GM18861 (cell line): ENCODE results near the gene SLC37A3.
"Not testable (repeated sequence)": the region's sequence is repeated elsewhere in the genome, so short reads cannot be mapped to it uniquely, and the experiment has no call there.

Source experiments
- ATAC-seq: cut with Tn5 transposase; IDR thresholded peaks from one replicate; pipeline ENCODE4 v1.9.1; 2021; ENCODE audit not compliant: unreplicated experiment

SLC37A3 gene

DNA sequence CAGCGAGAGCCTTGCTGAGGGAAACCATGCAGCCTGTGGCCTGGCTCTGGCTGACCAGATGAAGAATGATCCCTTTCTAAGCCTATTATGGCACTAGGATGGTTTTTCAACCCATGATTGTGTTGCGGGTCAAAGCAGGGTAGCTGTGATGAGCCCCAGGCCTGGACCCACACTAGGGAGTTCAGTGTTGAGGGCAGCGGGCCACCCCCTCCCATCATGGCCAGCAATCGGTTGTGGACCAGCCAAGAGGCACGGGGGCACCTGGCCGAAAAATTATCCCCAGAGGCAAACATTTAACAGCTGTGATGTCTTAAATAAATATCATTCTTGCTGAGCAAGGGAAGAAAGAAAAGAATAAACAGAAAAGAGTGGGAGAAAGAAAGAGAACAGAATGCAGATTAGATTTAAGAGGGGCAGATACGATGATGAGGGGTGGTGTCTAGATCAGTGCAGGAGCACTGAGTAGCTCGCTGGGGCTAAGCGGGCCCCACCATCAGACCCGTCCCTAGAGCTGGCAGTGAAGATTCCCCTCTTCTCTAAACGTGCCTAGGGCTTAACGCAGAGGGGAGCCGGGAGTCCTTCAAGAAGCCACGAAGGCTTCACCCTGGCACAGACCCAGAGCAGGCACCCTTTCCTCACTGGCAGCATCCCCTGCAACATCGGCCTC lies 82.7 kb downstream of the SLC37A3 start:
- no peak for ATAC-seq

DNA sequence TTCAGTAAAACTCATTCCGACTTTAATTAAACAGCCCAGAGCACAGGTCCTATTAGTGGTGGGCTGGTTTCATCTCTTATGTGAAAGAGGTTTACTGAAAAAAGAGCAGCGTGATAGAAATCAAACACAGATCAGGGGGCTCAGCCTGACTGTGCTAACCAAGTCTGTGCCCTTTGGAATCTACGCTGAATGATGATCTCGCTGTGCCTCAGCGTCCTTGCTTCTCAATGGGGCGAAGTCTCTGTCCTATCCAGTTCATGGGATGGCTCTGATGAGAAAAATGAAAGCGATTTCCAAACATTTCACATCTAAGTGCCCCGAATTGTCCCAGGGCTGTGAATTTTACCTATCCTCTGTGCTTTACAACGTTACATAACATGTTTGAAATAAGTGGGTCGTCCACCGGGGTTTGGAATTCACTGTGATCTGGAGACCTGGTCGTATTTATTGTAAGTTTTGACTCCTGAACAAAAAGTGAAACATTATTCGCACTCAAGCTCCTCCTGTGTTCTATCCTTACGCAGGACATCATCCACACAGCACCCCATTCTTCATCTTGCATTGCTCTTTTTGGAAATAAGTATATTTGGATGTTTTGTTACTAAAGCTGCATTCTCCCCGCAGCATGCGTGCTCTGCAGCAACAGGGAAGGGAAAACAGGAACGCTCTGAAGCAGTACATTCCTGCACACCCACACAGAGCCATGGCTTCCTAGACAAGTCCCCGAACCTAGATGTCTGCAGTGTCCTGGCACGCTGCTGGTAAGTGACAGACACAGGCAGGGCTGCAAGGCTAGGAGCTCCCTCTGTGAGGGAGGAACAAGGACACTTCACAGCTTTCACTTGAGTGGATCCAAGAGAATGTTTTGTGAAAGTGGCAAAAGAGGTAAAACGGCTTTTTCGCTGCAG lies 83.5 kb downstream of the SLC37A3 start:
- no peak for ATAC-seq

DNA sequence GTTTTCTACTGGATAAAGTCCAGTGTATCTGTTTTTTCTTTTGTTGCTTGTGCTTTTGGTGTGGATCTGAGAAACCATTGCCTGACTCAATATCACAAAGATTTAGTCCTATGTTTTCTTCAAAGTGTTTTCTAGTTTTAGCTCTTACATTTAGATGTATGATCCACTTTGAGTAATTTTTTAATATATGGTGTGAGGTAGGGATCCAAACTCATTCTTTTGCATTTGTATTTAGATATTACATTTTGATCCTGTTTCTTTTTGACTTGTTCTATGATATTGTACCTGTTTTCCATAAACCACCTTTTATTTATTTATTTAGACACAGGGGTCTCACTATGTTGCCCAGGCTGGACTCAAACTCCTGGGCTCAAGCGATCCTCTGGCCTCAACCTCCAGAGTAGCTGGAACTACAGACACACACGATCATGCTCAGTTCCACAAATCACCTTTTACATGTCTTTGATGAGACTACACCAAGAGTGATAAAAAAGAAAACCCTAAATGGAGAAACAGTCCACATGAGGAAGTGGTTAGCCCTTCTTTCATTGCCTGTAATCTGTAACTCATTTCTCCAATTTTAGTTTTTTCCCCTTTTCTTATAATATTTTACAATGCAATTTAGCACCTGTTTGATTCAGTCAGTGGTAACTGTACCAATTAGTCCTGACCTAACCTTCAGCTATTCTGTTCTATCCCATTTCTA lies 86.0 kb downstream of the SLC37A3 start:
- no peak for ATAC-seq

DNA sequence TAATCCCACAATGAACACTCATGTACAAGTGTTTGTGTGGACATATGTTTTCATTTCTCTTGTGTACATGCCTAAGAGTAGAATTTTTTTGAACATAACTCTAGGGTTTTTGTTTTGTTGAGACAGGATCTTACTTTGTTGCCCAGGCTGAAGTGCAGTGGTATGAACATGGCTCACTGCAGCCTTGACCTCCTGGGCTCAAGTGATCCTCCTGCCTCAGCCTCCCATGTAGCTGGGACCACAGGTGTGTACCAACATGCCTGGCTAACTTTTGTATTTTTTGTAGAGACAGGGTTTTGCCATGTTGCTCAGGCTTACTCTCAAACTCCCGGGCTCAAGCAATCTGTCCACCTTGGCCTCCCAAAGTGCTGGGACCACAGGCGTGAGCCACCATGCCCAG lies 87.2 kb downstream of the SLC37A3 start:
- ATAC-seq, result not testable (repeated sequence)

GRCh38 chr7:140310337-140311002 lies 87.9 kb downstream of the SLC37A3 start:
- ATAC-seq, result no peak

GRCh38 chr7:140308060-140308459 lies 90.3 kb downstream of the SLC37A3 start:
- no peak for ATAC-seq

GRCh38 chr7:140304191-140304799 lies 94.0 kb downstream of the SLC37A3 start:
- no peak for ATAC-seq

GRCh38 chr7:140300243-140301136 lies 97.8 kb downstream of the SLC37A3 start:
- no peak for ATAC-seq

DNA sequence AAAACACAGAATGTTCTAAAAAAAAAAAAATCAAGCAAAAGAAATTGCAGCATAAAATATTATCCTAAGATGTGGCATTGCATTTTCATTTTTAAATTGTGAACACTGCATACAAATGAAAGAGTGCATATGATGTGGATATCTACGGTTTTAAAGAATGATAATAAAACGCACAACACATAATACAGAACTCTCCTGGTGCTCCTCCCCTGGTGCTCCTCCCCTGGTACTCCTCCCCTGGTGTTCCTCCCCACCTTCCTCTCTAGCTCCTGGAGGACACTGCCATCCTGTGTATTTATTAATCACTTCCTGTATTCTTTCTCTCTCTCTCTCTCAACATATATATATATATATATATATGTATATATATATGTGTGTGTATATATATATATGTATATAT lies 100.1 kb downstream of the SLC37A3 start:
- no peak for ATAC-seq

DNA sequence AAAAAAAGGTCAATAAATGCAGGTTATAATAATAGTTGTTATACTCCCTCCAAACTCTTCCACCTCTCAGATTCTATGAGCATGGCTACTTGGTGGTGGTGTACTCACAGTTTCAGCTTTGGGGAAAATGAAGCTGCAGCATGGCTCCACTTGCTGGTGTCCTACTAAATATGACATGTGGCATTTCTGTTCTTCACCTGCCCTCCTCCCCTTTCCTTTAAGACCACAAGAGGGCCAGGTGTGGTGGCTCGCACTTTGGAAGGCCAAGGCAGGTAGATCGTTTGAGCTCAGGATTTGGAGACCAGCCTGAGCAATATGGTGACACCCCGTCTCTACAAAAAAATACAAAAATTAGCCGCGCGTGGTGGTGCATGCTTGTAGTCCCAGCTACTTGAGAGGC lies 101.1 kb downstream of the SLC37A3 start:
- ATAC-seq, result no peak

DNA sequence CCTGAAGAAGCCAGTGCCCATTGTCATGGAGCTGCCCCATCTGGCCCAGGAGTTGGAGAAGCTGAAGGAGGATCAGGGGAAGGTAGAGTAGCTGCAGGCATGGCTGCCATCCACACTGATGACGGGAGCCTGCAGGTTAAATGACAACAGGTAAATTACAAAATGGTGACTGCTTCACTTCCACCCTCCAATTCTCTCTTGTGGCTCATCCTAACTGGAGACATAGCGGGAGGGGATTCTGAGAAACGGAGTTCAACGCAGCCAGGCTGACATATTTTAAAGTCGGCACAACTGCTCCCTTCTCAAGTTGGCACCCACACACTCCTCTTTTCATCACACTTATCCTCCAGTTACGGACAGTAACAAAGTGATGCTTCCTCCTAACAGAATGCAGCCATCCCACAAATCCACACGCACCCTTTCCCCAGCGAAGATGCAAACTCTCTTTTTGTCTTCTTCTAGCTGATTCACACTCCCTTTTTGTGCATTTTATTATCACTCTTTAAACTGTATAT lies 103.0 kb downstream of the SLC37A3 start:
- ATAC-seq, result no peak

- ATAC-seq, result no peak
Measured at GRCh38 chr7:140294454-140294853, 103.9 kb downstream of the SLC37A3 start.

DNA sequence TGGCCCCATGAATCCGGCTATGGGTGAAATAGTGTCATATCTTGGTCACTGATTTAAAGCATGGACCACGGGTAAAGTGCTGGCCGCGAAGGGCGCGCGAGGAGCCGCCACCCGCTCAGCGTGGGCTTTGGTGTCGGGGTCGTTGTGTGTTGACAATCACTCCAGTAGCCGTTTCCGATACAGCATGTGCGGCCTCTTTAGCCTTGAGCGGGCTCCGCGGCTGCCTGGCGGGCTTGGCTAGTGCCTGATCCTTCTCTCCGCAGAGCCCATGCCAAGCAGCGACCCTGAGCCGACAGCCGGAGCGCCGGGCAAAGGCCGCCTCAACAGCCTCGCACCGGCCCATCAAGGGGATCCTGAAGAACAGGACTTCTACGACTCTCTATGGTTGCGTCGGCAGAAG lies 105.9 kb downstream of the SLC37A3 start:
- ATAC-seq, result no peak

- no peak for ATAC-seq
Measured at GRCh38 chr7:140289804-140290203, 108.5 kb downstream of the SLC37A3 start.

GRCh38 chr7:140287988-140288387 lies 110.3 kb downstream of the SLC37A3 start:
- ATAC-seq, result no peak

DNA sequence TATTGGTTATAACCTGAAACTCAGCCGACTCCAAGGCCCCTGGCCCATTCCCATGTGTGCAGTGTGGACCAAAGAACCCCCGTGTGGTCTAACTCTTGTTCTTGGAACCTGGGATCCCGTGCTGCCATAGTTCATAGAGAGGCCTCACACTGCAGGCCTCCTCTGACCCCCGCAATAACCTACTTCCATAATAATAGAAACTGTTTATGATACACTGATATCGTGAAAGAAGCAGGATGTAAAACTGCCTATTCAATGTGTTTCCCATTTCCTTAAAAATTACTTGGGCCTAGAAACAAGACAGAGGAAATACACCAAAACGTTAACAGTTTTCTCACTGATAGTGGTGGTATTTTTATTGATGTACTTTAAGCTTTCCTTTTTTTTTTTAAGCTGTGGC lies 112.4 kb downstream of the SLC37A3 start:
- no peak for ATAC-seq

DNA sequence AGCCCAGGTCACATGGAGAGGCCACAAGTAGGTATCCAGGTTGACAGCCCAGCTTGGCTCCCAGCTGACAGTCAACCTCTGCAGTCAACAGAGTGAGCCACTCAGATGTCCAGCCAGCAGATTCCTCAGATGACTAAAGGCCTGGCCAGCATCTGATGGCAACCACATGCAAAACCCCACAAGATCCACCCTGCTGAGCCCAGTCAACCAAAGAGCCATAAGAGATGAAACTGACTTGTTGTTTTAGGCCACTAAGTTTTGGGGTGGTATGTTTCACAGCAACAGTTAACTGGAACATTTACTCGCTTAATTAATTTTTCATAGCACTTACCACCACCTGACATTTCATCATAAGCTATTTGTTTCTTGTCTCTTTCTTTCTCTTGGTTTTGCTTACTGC lies 114.3 kb downstream of the SLC37A3 start:
- no peak for ATAC-seq
